Neural cell (in vitro differentiated cells): ENCODE data around the gene REPS1. TPM values are rescaled to one million over a fixed set of nuclear protein-coding genes. Genes with fewer than 3 reads are reported as not detected.

Experiments used
- H2AFZ ChIP-seq: fragments of 200-600, 300-800 bp; sonication (generic), shearing (Covaris generic); 2 replicates; pipeline ENCODE4 v1.6.0; 2014; ENCODE audit warnings: low read depth, mild to moderate bottlenecking, antibody characterized with exemption, low read length, moderate library complexity
- H3F3A ChIP-seq: fragments of 200-600 bp; shearing (Covaris generic); 2 replicates; pipeline ENCODE4 v1.6.1; 2016; ENCODE audit warnings: mild to moderate bottlenecking, moderate library complexity, mixed read lengths, antibody characterized with exemption, low read length; ENCODE audit not compliant: insufficient read depth, poor library complexity, severe bottlenecking
- H3K27ac ChIP-seq: fragments of 200-600, 300-800 bp; sonication (generic), shearing (Covaris generic); 2 replicates; pipeline ENCODE4 v1.5.1; 2014; ENCODE audit warnings: mild to moderate bottlenecking, low read length, moderate library complexity
- H3K27me3 ChIP-seq: fragments of 300-800, 200-600 bp; sonication (generic), shearing (Covaris generic); 2 replicates; pipeline ENCODE4 v1.6.0; 2014; ENCODE audit warnings: mild to moderate bottlenecking, low read depth, low read length, moderate library complexity; ENCODE audit not compliant: insufficient read depth
- H3K36me3 ChIP-seq: fragments of 300-800, 200-600 bp; sonication (generic), shearing (Covaris generic); 2 replicates; pipeline ENCODE4 v1.5.1; 2014; ENCODE audit warnings: mild to moderate bottlenecking, antibody characterized with exemption, low read length, moderate library complexity; ENCODE audit not compliant: insufficient read depth
- H3K4me2 ChIP-seq: fragments of 300-800, 200-600 bp; sonication (generic), shearing (Covaris generic); 2 replicates; pipeline ENCODE4 v1.6.0; 2014; ENCODE audit warnings: mild to moderate bottlenecking, low read length
- H3K4me3 ChIP-seq: fragments of 300-800, 200-600 bp; sonication (generic), shearing (Covaris generic); 2 replicates; pipeline ENCODE4 v1.5.1; 2014; ENCODE audit warnings: mild to moderate bottlenecking, low read length, moderate library complexity
- H3K79me2 ChIP-seq: fragments of 200-600 bp; shearing (Covaris generic); replicated peaks from 2 replicates; pipeline ENCODE4 v1.6.0; 2014; ENCODE audit warnings: mild to moderate bottlenecking, low read length, moderate library complexity; ENCODE audit not compliant: insufficient read depth
- H3K9ac ChIP-seq: fragments of 300-800, 200-600 bp; sonication (generic), shearing (Covaris generic); 2 replicates; pipeline ENCODE4 v1.6.1; 2016; ENCODE audit warnings: mild to moderate bottlenecking, low read length, mixed read lengths
- H3K9me2 ChIP-seq: fragments of 200-600 bp; shearing (Covaris generic); 2 replicates; pipeline ENCODE4 v1.6.1; 2016; ENCODE audit warnings: mild to moderate bottlenecking, low read length, mixed read lengths; ENCODE audit not compliant: insufficient read depth
- H3K9me3 ChIP-seq: fragments of 200-600, 300-800 bp; sonication (generic), shearing (Covaris generic); 2 replicates; pipeline ENCODE4 v1.6.1; 2016; ENCODE audit warnings: mild to moderate bottlenecking, mixed run types, low read length, moderate library complexity, mixed read lengths
- H4K20me1 ChIP-seq: fragments of 200-600 bp; shearing (Covaris generic); 2 replicates; pipeline ENCODE4 v1.6.1; 2016; ENCODE audit warnings: mild to moderate bottlenecking, mixed run types; ENCODE audit not compliant: insufficient read depth
- EP300 ChIP-seq: fragments of 450-650 bp; conservative IDR thresholded peaks from 2 replicates; pipeline ENCODE4 v1.6.1; 2014; ENCODE audit warnings: antibody characterized with exemption, mild to moderate bottlenecking, moderate library complexity; ENCODE audit not compliant: poor library complexity, severe bottlenecking
- EZH2 ChIP-seq: fragments of 200-600, 300-800 bp; shearing (Covaris generic), sonication (generic); IDR thresholded peaks from 2 replicates; pipeline ENCODE4 v1.6.1; 2014; ENCODE audit warnings: antibody characterized with exemption, low read length, borderline replicate concordance, mild to moderate bottlenecking; ENCODE audit not compliant: insufficient read depth, poor library complexity, severe bottlenecking
- MXI1 ChIP-seq: fragments of 450-650 bp; conservative IDR thresholded peaks from 2 replicates; pipeline ENCODE4 v1.6.1; 2014; ENCODE audit warnings: antibody characterized with exemption, mild to moderate bottlenecking; ENCODE audit not compliant: poor library complexity, severe bottlenecking
- POLR2AphosphoS5 ChIP-seq: IDR thresholded peaks from 2 replicates; pipeline ENCODE4 v1.6.1; 2012
- RAD21 ChIP-seq: fragments of 450-650 bp; conservative IDR thresholded peaks from 2 replicates; pipeline ENCODE4 v1.6.1; 2014; ENCODE audit warnings: antibody characterized with exemption, mild to moderate bottlenecking, moderate library complexity
- SMC3 ChIP-seq: fragments of 450-650 bp; conservative IDR thresholded peaks from 2 replicates; pipeline ENCODE4 v1.6.1; 2014; ENCODE audit warnings: antibody characterized with exemption, mild to moderate bottlenecking, moderate library complexity; ENCODE audit not compliant: poor library complexity
- TAF1 ChIP-seq: IDR thresholded peaks from 2 replicates; pipeline ENCODE4 v1.6.1; 2012; ENCODE audit warnings: low read depth
- polyA plus RNA-seq: library from polyadenylated mRNA; depleted of rRNA; stranded (reverse); fragments of >200 nt; gene quantifications from 2 replicates; pipeline ENCODE4 v1.2.3, GENCODE V29; 2014
- TF ChIP-seq, protein P1 (sequence below): IDR thresholded peaks from 2 replicates; pipeline ENCODE4 v1.6.1; 2012; ENCODE audit warnings: borderline replicate concordance
- TF ChIP-seq, protein P2 (sequence below): fragments of 450-650 bp; IDR thresholded peaks from 2 replicates; pipeline ENCODE4 v1.5.1; 2014; ENCODE audit warnings: antibody characterized with exemption, mild to moderate bottlenecking, moderate library complexity; ENCODE audit not compliant: poor library complexity, severe bottlenecking

The REPS1 gene
- polyA plus RNA-seq, 1 donor from 2014 or later = 64.9 TPM

DNA sequence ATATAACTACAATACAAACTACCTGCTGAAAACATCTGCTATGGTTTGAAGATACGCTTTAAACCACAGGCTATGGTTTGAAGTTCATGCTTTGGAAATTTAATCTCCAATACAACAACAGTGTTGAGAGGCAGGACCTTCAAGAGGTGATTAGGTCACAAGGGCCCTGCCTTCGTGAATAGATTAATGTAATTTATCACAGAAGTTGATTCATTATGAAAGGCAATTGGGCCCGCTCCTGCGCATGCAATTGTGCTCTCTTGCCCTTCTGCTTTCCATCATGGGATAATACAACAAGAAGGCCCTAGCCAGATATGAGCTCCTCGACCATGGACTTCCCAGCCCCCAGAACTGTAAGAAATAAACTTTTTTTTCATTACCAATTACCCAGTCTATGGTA lies 21.2 kb downstream of the REPS1 start:
- Histone ChIP-seq H3K27me3 (no peaks in the 10 kb centered on the region), H3K36me3 (no peaks in the 10 kb centered on the region), H3K4me3 (no peak overlapping the region), H3K79me2 (peaks cover 70% of the 10 kb centered on the region), H3K27ac (no peak overlapping the region), H3K9ac (no peak overlapping the region), H3K4me2 (no peak overlapping the region), H3K9me2 (no peaks in the 10 kb centered on the region), H3F3A (no peaks in the 10 kb centered on the region), H4K20me1 (no peaks in the 10 kb centered on the region), H3K9me3 (no peaks in the 10 kb centered on the region), H2AFZ (no peak overlapping the region)
- TF ChIP-seq RAD21 (no peak), MXI1 (no peak), EZH2 (no peak), SMC3 (no peak), TAF1 (no peak), POLR2AphosphoS5 (no peak), EP300 (no peak)
- TF ChIP-seq, protein P1, sequence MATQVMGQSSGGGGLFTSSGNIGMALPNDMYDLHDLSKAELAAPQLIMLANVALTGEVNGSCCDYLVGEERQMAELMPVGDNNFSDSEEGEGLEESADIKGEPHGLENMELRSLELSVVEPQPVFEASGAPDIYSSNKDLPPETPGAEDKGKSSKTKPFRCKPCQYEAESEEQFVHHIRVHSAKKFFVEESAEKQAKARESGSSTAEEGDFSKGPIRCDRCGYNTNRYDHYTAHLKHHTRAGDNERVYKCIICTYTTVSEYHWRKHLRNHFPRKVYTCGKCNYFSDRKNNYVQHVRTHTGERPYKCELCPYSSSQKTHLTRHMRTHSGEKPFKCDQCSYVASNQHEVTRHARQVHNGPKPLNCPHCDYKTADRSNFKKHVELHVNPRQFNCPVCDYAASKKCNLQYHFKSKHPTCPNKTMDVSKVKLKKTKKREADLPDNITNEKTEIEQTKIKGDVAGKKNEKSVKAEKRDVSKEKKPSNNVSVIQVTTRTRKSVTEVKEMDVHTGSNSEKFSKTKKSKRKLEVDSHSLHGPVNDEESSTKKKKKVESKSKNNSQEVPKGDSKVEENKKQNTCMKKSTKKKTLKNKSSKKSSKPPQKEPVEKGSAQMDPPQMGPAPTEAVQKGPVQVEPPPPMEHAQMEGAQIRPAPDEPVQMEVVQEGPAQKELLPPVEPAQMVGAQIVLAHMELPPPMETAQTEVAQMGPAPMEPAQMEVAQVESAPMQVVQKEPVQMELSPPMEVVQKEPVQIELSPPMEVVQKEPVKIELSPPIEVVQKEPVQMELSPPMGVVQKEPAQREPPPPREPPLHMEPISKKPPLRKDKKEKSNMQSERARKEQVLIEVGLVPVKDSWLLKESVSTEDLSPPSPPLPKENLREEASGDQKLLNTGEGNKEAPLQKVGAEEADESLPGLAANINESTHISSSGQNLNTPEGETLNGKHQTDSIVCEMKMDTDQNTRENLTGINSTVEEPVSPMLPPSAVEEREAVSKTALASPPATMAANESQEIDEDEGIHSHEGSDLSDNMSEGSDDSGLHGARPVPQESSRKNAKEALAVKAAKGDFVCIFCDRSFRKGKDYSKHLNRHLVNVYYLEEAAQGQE = no peak
- TF ChIP-seq, protein P2, sequence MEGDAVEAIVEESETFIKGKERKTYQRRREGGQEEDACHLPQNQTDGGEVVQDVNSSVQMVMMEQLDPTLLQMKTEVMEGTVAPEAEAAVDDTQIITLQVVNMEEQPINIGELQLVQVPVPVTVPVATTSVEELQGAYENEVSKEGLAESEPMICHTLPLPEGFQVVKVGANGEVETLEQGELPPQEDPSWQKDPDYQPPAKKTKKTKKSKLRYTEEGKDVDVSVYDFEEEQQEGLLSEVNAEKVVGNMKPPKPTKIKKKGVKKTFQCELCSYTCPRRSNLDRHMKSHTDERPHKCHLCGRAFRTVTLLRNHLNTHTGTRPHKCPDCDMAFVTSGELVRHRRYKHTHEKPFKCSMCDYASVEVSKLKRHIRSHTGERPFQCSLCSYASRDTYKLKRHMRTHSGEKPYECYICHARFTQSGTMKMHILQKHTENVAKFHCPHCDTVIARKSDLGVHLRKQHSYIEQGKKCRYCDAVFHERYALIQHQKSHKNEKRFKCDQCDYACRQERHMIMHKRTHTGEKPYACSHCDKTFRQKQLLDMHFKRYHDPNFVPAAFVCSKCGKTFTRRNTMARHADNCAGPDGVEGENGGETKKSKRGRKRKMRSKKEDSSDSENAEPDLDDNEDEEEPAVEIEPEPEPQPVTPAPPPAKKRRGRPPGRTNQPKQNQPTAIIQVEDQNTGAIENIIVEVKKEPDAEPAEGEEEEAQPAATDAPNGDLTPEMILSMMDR = no peak

DNA sequence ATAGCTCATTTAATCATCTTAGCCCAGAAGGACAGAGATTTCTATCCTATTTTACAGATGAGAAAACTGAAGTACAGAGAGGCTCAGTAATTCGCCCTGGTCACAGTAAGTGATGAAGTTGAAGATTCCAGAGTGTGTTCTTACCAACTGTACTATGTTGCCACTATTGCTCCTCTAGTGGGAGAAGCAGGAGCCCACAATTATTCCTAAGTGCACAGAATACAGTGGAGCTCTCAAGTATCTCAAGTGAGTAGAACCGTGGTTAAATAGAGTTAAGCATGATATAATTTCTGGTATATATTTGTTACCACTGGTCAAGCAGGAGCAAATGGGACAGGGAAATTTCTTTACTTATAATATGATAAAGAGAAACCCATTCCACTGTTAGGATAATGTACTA lies 22.1 kb downstream of the REPS1 start:
- no peaks in the 10 kb centered on the region for H3F3A ChIP-seq
- H3K9me2 ChIP-seq = no peaks in the 10 kb centered on the region
- no peak overlapping the region for H3K4me3 ChIP-seq
- H3K27me3 ChIP-seq = no peaks in the 10 kb centered on the region
- no peak overlapping the region for H3K4me2 ChIP-seq
- no peaks in the 10 kb centered on the region for H3K9me3 ChIP-seq
- TF ChIP-seq, protein P2 = no peak
- H2AFZ ChIP-seq = no peak overlapping the region
- no peaks in the 10 kb centered on the region for H4K20me1 ChIP-seq
- peaks cover 72% of the 10 kb centered on the region for H3K79me2 ChIP-seq
- H3K36me3 ChIP-seq = no peaks in the 10 kb centered on the region
- H3K9ac ChIP-seq = no peak overlapping the region
- no peak overlapping the region for H3K27ac ChIP-seq
